GM19397 (cell line): ENCODE data around the gene INO80.

Source experiments
- ATAC-seq: cut with Tn5 transposase; IDR thresholded peaks from one replicate; pipeline ENCODE4 v1.9.1; 2021; ENCODE audit warnings: mild to moderate bottlenecking, moderate library complexity; ENCODE audit not compliant: unreplicated experiment

Gene INO80

DNA sequence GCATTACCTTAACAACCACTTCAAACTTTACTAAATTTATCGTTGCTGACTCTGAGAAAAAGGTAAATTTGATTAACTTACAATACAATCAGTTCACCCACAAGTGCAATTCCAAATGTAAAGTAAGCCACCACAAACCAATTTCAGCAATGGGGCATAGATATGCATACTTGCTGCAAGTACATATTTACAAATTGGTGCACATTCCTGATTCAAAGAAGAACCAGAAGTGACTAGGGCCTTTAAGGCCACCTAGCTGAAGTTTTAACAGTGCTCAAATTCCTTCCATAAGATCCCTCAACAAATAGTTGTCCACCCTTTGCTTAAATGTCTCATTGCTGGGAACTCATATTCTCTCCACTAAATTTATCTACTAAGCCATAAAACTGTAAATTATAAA lies 67.2 kb downstream of the INO80 start:
- no peak for ATAC-seq

DNA sequence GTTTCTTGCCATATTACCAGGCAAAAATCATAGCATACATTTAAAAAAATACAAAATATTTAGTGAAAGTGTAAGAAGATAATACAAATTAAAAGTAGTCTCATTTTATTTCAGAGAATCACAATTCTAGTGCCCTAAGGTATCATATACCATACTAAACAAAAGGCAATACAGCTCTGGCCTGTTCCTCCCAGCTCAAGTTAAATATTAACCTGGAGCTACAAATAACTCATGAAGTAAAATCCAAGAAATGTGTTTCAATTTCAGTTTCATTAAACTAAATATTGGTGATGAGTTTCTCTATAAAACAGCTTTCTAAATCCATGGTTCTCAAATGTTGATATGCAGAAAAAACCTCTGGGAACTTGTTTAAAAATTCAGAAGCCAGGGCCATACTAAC lies 67.7 kb downstream of the INO80 start:
- ATAC-seq: no peak

DNA sequence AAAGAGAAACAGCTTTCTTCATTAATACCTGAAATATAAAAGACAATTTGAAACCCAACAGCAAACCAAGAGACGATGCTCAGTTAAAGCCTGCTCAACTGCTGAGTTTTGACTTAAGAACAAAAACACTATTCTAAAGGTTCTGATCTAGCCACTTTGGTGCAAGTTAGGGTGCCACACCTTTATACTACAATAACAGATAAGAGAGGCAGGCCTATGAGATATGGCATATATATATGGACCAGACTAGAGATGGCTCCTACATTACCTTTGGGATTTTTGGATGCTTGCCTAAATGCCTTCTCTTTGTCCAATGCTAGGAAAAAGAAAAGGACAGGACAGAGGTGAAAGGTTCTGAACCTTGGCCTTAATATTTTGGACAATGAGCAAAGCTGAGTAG lies 68.6 kb downstream of the INO80 start:
- ATAC-seq: no peak

DNA sequence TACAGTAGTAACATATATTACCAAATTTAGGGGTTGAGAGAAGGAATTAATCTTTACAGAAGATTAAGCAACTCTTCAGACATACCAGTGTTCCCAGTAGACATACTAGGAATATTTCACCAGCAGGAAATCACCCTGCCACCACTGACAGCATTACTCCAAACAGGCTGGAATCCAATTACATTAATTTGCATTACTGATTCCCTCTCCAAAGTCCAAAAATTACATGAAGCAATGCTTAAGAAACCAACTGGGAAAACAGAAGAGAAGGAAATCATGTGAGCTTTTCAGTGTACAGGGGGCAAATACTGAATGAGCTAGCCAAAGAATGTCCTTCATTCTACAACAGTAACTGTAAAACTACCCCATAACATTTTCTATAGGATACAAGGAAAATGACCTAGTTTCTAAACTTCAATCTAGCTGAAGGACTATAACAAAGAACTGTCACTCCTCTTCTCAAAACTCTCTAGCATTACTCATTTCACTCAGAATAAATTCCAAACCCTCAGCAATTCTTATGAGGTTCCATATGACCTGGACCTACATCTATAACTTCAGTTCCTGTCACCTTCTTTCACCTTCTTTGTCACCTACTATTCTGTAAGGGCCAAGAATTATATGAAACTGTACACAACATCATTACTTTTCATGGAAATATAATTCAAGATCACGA lies 72.7 kb downstream of the INO80 start:
- no peak for ATAC-seq

- ATAC-seq: no peak
These were observed 73.2 kb downstream of the INO80 start for GRCh38 chr15:41042851-41043250.

DNA sequence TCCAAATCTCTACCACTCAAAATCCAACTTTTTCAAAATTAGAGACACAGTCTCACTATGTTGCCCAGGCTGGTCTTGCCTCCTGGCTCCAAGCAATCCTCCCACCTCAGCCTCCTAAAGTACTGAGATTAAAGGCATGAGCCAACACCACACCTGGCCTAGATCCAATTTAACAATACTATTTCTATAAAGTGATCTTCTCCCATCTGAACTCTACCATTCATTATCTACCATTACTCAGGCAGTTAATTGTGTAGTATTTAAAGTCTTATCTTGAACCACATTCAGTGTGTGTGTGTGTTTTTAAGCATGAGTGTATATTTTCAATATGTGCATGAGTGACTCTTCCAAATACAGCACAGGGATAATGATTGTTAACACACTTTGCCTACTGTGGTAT lies 77.0 kb downstream of the INO80 start:
- no peak for ATAC-seq

DNA sequence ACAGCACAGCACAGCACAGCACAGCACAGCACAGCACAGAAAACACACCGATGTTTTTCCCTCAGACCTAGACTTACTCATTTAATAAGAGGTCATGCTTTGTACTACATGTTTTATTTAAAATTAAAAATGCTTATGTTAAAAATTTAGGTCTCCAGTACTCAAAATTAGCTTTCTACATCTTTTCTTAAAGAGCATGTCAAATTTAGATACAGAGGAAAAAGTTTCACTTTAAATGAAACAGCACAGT lies 84.1 kb downstream of the INO80 start:
- no peak for ATAC-seq

DNA sequence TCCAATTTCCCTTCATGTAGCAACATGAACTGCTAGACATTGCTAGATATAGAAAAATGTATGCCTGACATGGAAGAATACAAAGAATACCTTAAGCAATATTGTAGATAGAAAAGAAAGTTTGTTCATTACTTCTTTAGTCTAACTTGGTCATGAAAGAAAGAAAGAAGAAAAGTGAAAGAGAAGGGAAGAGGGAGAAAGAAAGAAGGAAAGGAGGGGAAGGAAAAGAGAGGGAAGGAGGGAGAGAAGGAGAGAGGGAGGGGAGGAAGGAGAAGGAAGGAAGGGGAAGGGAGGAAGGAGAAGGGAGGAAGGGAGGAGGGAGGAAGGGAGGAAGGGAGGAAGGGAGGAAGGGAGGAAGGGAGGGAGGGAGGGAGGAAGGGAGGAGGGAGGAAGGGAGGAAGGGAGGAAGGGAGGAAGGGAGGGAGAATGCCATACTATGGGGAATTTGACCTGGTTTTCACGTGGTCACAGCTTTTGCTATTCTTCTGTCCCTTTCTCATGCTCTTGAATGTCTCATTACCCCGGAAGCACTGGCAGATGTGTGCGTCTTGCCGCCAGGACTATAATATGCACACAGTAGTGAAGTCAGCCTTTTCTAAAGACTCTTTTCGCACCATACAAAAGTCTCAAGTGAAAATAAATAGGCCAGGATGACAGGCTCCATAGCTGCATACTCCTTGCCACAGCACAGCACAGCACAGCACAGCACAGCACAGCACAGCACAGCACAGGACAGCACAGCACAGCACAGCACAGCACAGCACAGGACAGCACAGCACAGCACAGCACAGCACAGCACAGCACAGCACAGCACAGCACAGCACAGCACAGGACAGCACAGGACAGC lies 84.6 kb downstream of the INO80 start:
- ATAC-seq: no peak

DNA sequence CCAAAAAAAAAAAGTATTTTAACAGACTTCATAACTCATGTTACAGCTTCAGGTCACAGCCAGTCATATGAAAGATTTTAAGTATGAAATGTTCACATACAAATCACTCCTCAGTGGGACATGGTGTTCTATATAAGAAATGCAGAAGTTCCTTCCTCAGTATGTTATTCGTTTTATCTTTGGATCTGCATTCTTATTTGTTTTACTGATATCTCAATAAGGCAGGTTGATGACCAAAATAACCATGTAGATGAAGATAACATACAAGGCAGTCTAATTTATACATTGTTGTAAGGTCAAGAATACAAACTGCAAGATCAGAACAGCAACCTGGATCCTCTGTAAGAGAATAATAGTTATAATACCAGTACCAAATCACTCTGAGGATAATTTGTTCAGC lies 87.2 kb downstream of the INO80 start:
- ATAC-seq: no peak

GRCh38 chr15:41025393-41025792 lies 90.7 kb downstream of the INO80 start:
- no peak for ATAC-seq

- no peak for ATAC-seq
These were observed 91.2 kb downstream of the INO80 start for GRCh38 chr15:41024885-41025284.

DNA sequence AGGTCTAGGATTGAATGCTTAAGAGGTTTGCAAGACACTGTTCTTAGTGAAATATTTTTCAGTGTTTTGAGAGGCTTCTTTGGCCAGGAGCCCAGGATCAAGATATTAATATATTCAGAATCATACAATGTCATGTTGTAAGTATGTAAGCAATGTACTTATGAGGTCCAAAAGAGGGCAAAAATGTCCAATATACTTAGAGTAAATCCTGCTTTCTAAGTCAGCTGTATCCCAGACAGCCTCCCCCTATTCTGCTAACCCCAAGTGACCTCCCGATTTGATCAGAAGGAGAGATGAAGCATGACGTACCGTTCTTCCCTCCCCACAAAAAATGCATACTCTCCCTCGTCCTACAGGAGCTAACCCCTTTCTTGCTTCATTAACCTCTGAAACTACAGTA lies 91.9 kb downstream of the INO80 start:
- ATAC-seq: no peak

DNA sequence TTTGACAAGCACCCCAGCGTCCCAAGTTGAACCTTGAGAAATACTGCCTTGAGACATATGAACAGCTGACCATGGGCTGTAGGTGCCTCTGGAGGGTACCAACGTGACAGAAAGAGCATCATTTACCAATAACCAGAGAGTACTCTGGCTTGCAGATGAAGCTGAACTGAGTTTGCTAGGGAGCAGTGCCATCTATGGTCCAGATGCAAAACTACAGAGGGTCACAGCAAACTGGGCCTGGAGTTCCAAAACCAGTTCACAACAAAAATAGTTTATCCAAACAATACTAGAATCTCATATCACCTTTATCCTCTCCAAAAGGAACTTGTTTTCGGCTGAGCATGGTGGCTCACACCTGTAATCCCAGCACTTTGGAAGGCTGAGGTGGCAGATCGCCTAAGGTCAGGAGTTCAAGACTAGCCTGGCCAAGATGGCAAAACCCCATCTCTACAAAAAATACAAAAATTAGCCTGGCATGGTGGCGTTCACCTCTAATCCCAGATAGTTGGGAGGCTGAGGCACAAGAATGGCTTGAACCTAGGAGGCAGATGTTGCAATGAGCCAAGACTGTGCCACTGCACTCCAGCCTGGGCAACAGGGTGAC lies 93.5 kb downstream of the INO80 start:
- no peak for ATAC-seq

DNA sequence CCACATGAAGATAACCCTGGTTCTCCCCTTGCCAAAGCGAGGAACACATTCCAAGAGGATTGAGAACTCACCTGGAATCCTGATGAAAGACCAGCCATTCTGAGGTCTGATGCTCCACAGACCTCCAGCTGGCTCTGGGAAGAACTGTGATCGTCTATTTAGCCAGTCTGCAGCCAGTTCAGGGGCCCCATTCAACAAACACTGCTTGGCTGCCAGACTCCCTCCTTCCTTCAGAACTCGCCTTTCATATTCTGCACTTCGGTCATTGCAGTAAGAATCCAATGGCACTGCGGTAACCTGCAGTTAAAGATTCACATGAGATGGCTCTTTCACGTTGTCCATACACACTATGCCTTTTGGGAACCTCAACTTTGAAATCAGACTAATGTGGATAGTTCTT lies 95.3 kb downstream of the INO80 start:
- no peak for ATAC-seq

GRCh38 chr15:41020311-41020710 lies 95.8 kb downstream of the INO80 start:
- no peak for ATAC-seq

- ATAC-seq: no peak
These were observed 96.9 kb downstream of the INO80 start for GRCh38 chr15:41019174-41019573.

GRCh38 chr15:41018534-41018933 lies 97.5 kb downstream of the INO80 start:
- ATAC-seq: no peak

DNA sequence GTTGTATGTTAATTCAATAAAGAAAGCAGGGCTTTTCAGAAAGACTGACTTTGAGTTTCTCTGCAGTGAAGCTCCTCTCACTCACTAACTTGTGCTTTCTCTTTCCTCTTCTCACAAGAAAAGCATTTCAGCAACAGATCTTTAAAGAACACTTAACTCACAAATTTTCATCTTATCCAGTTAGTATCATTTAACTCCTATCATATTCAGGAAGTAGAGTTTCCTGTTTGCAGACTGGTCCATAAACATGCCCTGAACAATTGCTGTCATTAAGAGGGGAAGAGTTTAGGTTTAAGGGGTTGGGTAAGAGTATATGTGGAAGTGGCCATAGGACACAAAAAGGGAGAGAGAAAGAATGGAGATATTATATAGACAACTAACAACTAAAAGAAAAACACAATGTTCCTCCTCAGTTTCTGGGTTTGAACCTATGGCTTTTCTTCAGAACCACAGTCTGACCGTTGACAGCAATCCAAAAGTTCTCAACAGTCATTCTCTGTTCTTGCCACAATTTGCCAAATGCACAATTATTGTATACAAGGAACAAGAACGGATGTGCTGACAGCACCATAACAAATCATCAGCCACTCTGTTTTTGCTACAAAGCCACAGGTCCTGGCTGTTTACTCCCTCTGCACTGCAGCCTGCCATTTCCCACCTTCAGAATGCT lies 98.9 kb downstream of the INO80 start:
- no peak for ATAC-seq

DNA sequence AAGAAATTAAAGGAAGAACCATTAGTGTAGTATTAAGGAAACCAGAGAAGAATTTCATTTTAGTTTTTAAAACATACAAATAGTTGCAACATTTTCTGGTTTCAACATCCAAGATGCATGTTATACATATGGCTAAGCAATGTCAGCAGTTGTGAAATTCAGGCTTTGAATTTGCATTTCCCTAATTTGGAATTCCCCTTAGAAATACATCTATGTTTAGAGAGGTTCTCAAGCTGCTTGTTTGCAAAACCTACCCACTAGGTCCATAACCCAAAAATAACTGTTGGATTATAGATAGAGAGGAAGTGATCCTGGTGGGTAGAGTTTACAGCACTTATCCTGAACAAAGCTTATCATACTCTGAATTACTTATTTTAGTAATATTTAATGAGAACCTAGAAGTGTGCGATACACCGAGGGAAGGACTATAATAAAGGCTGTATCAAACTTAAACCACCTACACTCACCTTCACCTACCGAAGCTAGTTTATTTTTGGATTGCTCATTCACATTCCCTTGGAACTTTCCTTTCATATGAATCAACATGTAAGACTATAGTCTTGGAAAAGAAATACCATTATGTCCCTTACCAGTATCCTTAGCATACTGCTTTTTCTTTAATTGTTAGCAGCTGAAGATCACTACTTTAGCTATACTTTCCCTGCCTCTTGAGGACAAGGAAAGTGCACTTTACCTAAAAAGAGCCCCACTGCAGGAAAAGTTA lies 102.2 kb downstream of the INO80 start:
- no peak for ATAC-seq

- no peak for ATAC-seq
These were observed 104.8 kb downstream of the INO80 start for GRCh38 chr15:41011055-41011815.
